ENCODE measurements around the gene KCNC2. TPM values are rescaled to one million over a fixed set of nuclear protein-coding genes. Genes with fewer than 3 reads are reported as not detected.

Gene KCNC2
- total RNA-seq, 6 experiments from 2014 or later, result not detected

GRCh38 chr12:75047885-75048525 is 161.6 kb downstream of the KCNC2 start:
- H3K27me3 Mint-ChIP-seq (ENCODE audit: insufficient read depth), result no peaks in the 10 kb centered on the region
- no peaks in the 10 kb centered on the region for H3K4me1 Mint-ChIP-seq (ENCODE audit: low read depth)
- TF ChIP-seq, protein P1, sequence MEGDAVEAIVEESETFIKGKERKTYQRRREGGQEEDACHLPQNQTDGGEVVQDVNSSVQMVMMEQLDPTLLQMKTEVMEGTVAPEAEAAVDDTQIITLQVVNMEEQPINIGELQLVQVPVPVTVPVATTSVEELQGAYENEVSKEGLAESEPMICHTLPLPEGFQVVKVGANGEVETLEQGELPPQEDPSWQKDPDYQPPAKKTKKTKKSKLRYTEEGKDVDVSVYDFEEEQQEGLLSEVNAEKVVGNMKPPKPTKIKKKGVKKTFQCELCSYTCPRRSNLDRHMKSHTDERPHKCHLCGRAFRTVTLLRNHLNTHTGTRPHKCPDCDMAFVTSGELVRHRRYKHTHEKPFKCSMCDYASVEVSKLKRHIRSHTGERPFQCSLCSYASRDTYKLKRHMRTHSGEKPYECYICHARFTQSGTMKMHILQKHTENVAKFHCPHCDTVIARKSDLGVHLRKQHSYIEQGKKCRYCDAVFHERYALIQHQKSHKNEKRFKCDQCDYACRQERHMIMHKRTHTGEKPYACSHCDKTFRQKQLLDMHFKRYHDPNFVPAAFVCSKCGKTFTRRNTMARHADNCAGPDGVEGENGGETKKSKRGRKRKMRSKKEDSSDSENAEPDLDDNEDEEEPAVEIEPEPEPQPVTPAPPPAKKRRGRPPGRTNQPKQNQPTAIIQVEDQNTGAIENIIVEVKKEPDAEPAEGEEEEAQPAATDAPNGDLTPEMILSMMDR (IDR thresholded peaks at IDR 0.05), result no peak

GRCh38 chr12:75042125-75042524 is 167.5 kb downstream of the KCNC2 start:
- H3K36me3 Mint-ChIP-seq (ENCODE audit: low read depth), result no peaks in the 10 kb centered on the region
- DNase-seq, result no peak
- TF ChIP-seq, protein P1 (IDR thresholded peaks at IDR 0.05), result no peak
- no peaks in the 10 kb centered on the region for H3K4me1 Mint-ChIP-seq (ENCODE audit: low read depth)
- H3K4me3 Mint-ChIP-seq, result no peak overlapping the region
- no peak overlapping the region for H3K27ac Mint-ChIP-seq
- no peaks in the 10 kb centered on the region for H3K27me3 Mint-ChIP-seq (ENCODE audit: insufficient read depth)
- H3K9me3 Mint-ChIP-seq, result no peaks in the 10 kb centered on the region

More at GRCh38 chr12:75047885-75048525, 161.6 kb downstream of the KCNC2 start:
- Mint-ChIP-seq H3K9me3 (no peaks in the 10 kb centered on the region), H3K4me3 (no peak overlapping the region), H3K27ac (no peak overlapping the region), H3K36me3 (ENCODE audit: low read depth) (no peaks in the 10 kb centered on the region)
- DNase-seq, result no peak

DNA sequence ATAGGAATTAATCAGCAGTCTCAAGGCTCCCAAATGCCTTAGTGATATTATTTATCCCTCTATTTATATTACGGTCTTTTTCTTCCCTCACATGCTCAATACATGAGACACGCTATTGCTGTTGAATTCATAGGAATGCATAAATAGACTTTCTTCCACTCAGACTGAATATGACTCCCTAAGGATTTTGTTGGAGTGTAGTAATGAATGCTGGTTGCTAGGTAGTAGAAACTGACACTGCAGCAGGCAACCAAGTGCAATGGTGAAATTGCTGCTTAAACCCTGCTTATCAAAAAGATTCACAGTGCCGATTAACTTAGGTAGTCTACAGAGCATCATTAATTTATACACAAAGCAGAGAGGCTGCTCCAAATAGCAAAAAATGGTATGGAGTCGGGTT is 168.2 kb downstream of the KCNC2 start:
- Mint-ChIP-seq H3K9me3 (no peaks in the 10 kb centered on the region), H3K4me3 (no peak overlapping the region), H3K36me3 (ENCODE audit: low read depth) (no peaks in the 10 kb centered on the region), H3K27ac (no peak overlapping the region), H3K27me3 (ENCODE audit: insufficient read depth) (no peaks in the 10 kb centered on the region), H3K4me1 (ENCODE audit: low read depth) (no peaks in the 10 kb centered on the region)
- DNase-seq, result no peak
- TF ChIP-seq, protein P1 (IDR thresholded peaks at IDR 0.05), result no peak

- TF ChIP-seq, protein P1 (IDR thresholded peaks at IDR 0.05), result no peak
- peaks cover 36% of the 10 kb centered on the region for H3K9me3 Mint-ChIP-seq
- no peaks in the 10 kb centered on the region; the same call in 1 of the 2 replicates for H3K27me3 Mint-ChIP-seq (ENCODE audit: insufficient read depth)
- no peak overlapping the region for H3K4me3 Mint-ChIP-seq
- H3K27ac Mint-ChIP-seq, result no peak overlapping the region
- no peaks in the 10 kb centered on the region for H3K4me1 Mint-ChIP-seq (ENCODE audit: low read depth)
- peaks cover 5% of the 10 kb centered on the region; the same call in 1 of the 2 replicates for H3K36me3 Mint-ChIP-seq (ENCODE audit: low read depth)
- DNase-seq, result no peak
Measured at GRCh38 chr12:75020068-75020557, 189.5 kb downstream of the KCNC2 start.

DNA sequence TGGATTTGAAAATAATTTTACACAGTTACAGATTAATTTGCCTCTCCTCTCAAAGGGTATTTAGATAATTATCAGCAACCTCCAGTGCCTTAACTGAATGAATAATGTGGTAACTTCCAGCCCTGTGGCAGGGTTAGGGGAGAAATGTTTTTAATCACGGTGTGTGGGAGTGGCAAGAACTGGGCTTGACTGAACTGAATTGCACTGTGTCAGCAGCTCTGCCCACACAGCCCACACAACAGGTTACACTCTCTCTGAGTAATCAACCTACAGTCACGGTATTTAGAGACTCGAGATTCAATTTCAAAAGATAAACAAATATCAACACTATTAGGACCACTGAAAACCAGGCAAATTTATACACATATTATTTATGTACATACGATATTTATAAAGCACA is 198.5 kb downstream of the KCNC2 start:
- Mint-ChIP-seq H3K27me3 (ENCODE audit: insufficient read depth) (peaks cover 2% of the 10 kb centered on the region; the same call in 1 of the 2 replicates), H3K4me1 (ENCODE audit: low read depth) (no peaks in the 10 kb centered on the region), H3K4me3 (no peak overlapping the region), H3K27ac (no peak overlapping the region), H3K36me3 (ENCODE audit: low read depth) (no peaks in the 10 kb centered on the region), H3K9me3 (no peaks in the 10 kb centered on the region; the same call in 1 of the 2 replicates)
- TF ChIP-seq, protein P1 (IDR thresholded peaks at IDR 0.05), result no peak
- no peak for DNase-seq
